ENCODE results near the gene PDP2. TPM values are rescaled to one million over a fixed set of nuclear protein-coding genes. Genes with fewer than 3 reads are reported as not detected.

Gene PDP2
- total RNA-seq, 1 donor: 6.2 TPM

- no peak for DNase-seq (ENCODE audit: low read depth)
- no peak overlapping the region for H3K4me3 ChIP-seq (ENCODE audit: low read depth, low read length)
- TF ChIP-seq, protein P1, sequence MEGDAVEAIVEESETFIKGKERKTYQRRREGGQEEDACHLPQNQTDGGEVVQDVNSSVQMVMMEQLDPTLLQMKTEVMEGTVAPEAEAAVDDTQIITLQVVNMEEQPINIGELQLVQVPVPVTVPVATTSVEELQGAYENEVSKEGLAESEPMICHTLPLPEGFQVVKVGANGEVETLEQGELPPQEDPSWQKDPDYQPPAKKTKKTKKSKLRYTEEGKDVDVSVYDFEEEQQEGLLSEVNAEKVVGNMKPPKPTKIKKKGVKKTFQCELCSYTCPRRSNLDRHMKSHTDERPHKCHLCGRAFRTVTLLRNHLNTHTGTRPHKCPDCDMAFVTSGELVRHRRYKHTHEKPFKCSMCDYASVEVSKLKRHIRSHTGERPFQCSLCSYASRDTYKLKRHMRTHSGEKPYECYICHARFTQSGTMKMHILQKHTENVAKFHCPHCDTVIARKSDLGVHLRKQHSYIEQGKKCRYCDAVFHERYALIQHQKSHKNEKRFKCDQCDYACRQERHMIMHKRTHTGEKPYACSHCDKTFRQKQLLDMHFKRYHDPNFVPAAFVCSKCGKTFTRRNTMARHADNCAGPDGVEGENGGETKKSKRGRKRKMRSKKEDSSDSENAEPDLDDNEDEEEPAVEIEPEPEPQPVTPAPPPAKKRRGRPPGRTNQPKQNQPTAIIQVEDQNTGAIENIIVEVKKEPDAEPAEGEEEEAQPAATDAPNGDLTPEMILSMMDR (IDR thresholded peaks at IDR 0.05; ENCODE audit: insufficient read depth, low read length): no peak
These were observed 21.3 kb downstream of the PDP2 start for GRCh38 chr16:66901626-66902025.

GRCh38 chr16:66902648-66903543 is 22.6 kb downstream of the PDP2 start:
- DNase-seq (ENCODE audit: low read depth): no peak

DNA sequence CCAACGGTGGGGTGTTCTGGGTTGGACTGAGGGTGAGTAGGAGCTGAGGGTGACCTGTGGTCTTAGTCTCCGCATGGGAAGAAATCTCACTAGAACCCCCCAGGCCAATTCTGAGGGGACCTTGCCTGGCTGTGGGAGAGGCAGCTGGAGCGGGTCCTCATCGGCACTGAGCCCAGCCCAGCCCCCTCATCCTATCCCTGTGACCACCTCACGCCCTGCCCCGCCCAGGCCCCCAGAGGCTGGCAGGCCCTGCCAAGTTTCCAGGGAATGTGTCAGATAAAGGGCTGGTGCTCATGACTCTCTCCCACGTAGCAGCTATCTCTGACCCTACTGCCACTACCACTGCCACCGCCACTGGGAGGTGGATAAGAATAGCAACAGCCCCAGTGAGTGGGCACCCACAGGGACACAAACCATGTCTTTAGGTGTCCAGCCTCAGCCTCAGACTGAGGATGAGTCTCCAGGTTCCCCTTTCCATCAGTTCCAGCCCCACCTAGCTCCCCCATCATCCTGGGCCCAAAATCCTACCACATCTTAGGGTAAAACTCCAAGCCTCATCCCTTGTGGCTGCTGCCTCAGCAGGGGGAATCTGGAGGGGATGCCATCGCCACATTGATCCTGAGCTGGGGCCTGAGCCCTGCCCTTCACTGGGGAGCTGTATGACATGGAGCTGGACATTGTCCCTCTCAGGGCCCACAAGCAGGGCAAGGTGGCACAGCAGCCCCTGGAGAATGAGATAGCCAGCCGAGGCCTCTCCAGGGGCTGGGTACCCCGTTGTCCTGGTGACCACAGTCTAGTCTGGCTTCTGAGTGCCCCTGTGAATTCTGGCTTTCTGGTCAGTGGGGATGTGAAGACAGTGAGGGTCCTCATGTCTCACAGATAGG is 23.5 kb downstream of the PDP2 start:
- no peak for DNase-seq (ENCODE audit: low read depth)
- TF ChIP-seq, protein P1 (IDR thresholded peaks at IDR 0.05; ENCODE audit: insufficient read depth, low read length): no peak
- no peak overlapping the region for H3K4me3 ChIP-seq (ENCODE audit: low read depth, low read length)

More at GRCh38 chr16:66902648-66903543, 22.6 kb downstream of the PDP2 start:
- H3K4me3 ChIP-seq (ENCODE audit: low read depth, low read length): no peak overlapping the region
- TF ChIP-seq, protein P1 (IDR thresholded peaks at IDR 0.05; ENCODE audit: insufficient read depth, low read length): no peak

GRCh38 chr16:66904428-66904845 is 24.1 kb downstream of the PDP2 start:
- no peak overlapping the region for H3K4me3 ChIP-seq (ENCODE audit: low read depth, low read length)
- no peak for DNase-seq (ENCODE audit: low read depth)
- TF ChIP-seq, protein P1 (IDR thresholded peaks at IDR 0.05; ENCODE audit: insufficient read depth, low read length): no peak

DNA sequence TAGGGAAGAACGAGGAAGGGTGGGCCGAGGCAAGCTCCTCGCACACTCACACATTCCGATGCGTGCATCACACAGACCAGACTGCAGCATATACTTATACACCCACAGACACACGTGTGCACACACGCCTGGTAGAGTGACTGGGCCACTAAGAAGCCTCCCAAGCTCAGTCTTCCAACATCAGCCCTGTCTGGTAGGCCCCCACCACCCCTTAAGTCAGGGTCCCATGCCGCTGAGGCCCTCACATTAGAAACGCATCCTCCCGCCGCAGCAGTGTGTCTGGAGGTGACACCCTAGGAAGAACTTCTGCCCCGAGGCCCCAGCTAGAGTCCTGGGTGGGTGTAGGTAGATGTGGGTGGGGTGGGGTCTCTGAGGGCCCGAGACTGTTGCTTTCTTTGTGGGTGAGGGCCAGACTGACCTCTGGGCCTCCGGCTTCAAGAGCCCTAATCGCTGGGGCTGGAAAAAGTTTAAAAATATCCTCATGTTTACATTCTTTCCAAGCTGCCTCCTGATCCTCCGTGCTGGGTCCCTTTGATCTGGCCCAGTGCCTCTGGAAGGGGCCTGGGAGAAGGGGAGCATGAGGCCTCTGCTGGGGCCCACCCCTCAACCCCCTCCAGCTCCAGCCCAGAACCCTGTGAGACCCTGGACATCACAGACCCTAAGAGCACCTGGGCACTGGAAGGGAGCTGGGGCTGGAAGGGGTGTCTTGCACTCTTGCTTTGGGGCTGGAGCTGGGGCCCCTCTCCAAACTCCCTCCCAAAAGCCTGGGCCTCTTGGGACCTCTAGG is 24.7 kb downstream of the PDP2 start:
- TF ChIP-seq, protein P1 (IDR thresholded peaks at IDR 0.05; ENCODE audit: insufficient read depth, low read length): no peak
- DNase-seq (ENCODE audit: low read depth): no peak
- no peak overlapping the region for H3K4me3 ChIP-seq (ENCODE audit: low read depth, low read length)
